ENCODE data around the gene TDRD9.

- TF ChIP-seq TCF12 (IDR thresholded peaks at IDR 0.05; ENCODE audit: low read depth) (no peak), MAX (IDR thresholded peaks at IDR 0.05) (no peak), FOXM1 (IDR thresholded peaks at IDR 0.05; ENCODE audit: borderline replicate concordance, low read depth) (no peak), TAF1 (IDR thresholded peaks at IDR 0.05; ENCODE audit: low read depth) (no peak), REST (IDR thresholded peaks at IDR 0.05; ENCODE audit: low read depth) (no peak), NFIC (IDR thresholded peaks at IDR 0.05) (no peak), EP300 (IDR thresholded peaks at IDR 0.05; ENCODE audit: borderline replicate concordance) (no peak), YY1 (IDR thresholded peaks at IDR 0.05; ENCODE audit: low read depth) (no peak), RAD21 (IDR thresholded peaks at IDR 0.05; ENCODE audit: low read depth) (no peak), USF1 (IDR thresholded peaks at IDR 0.05) (no peak)
Observed at GRCh38 chr14:103885509-103885932, 42.7 kb upstream of the TDRD9 start.
